ENCODE data around the gene AFF4.

GRCh38 chr5:132962429-132963021, 909 bp downstream of the AFF4 start:
- TF ChIP-seq POLR2A (IDR thresholded peaks at IDR 0.05; ENCODE audit: low read depth, low read length) (no peak), HDAC6 (IDR thresholded peaks at IDR 0.05; ENCODE audit: unreplicated experiment) (no peak), RAD21 (IDR thresholded peaks at IDR 0.05; ENCODE audit: insufficient read depth, low read depth, low read length) (no peak), SUZ12 (IDR thresholded peaks at IDR 0.05; ENCODE audit: unreplicated experiment) (no peak), KDM1A (IDR thresholded peaks at IDR 0.05; ENCODE audit: borderline replicate concordance) (no peak), POLR2AphosphoS5 (IDR thresholded peaks at IDR 0.05; ENCODE audit: low read length) (no peak), EP300 (IDR thresholded peaks at IDR 0.05; ENCODE audit: borderline replicate concordance in 1 of 2, control insufficient read depth in 1 of 2, low read depth in 2 of 2, low read length in 2 of 2) (no peak), REST (IDR thresholded peaks at IDR 0.05; ENCODE audit: low read depth, low read length) (no peak)
- TF ChIP-seq, protein P1, sequence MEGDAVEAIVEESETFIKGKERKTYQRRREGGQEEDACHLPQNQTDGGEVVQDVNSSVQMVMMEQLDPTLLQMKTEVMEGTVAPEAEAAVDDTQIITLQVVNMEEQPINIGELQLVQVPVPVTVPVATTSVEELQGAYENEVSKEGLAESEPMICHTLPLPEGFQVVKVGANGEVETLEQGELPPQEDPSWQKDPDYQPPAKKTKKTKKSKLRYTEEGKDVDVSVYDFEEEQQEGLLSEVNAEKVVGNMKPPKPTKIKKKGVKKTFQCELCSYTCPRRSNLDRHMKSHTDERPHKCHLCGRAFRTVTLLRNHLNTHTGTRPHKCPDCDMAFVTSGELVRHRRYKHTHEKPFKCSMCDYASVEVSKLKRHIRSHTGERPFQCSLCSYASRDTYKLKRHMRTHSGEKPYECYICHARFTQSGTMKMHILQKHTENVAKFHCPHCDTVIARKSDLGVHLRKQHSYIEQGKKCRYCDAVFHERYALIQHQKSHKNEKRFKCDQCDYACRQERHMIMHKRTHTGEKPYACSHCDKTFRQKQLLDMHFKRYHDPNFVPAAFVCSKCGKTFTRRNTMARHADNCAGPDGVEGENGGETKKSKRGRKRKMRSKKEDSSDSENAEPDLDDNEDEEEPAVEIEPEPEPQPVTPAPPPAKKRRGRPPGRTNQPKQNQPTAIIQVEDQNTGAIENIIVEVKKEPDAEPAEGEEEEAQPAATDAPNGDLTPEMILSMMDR (IDR thresholded peaks at IDR 0.05 in 2 of 3, conservative IDR thresholded peaks at IDR 0.05 in 1 of 3; ENCODE audit: control insufficient read depth in 2 of 3, extremely low read depth in 1 of 3, insufficient read depth in 1 of 3, low read depth in 3 of 3, low read length in 3 of 3): no peak
- TF ChIP-seq, protein P2, sequence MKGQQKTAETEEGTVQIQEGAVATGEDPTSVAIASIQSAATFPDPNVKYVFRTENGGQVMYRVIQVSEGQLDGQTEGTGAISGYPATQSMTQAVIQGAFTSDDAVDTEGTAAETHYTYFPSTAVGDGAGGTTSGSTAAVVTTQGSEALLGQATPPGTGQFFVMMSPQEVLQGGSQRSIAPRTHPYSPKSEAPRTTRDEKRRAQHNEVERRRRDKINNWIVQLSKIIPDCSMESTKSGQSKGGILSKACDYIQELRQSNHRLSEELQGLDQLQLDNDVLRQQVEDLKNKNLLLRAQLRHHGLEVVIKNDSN (IDR thresholded peaks at IDR 0.05; ENCODE audit: borderline replicate concordance, extremely low read length, insufficient read depth, low read depth, low read length): no peak
- TF ChIP-seq, protein P3, sequence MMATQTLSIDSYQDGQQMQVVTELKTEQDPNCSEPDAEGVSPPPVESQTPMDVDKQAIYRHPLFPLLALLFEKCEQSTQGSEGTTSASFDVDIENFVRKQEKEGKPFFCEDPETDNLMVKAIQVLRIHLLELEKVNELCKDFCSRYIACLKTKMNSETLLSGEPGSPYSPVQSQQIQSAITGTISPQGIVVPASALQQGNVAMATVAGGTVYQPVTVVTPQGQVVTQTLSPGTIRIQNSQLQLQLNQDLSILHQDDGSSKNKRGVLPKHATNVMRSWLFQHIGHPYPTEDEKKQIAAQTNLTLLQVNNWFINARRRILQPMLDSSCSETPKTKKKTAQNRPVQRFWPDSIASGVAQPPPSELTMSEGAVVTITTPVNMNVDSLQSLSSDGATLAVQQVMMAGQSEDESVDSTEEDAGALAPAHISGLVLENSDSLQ (IDR thresholded peaks at IDR 0.05): no peak
